ENCODE data around the gene THSD7A.

THSD7A gene

GRCh38 chr7:11831736-11832495 is at the start of gene THSD7A:
TSS of gene THSD7A (minus strand) at chr7:11832198. CDS start at chr7:11831946, 252 bp downstream.
- DNase-seq = no peak

GRCh38 chr7:11881680-11882079 is 49.7 kb upstream of the THSD7A start:
- DNase-seq = no peak

GRCh38 chr7:11875635-11876034 is 43.6 kb upstream of the THSD7A start:
- no peak for DNase-seq

GRCh38 chr7:11865671-11866070 is 33.7 kb upstream of the THSD7A start:
- no peak for DNase-seq

GRCh38 chr7:11858622-11859302 is 26.8 kb upstream of the THSD7A start:
- no peak for DNase-seq

GRCh38 chr7:11858026-11858425 is 26.0 kb upstream of the THSD7A start:
- DNase-seq = no peak

GRCh38 chr7:11848251-11848650 is 16.3 kb upstream of the THSD7A start:
- DNase-seq = no peak

- no peak for DNase-seq
Measured at GRCh38 chr7:11847336-11847735, 15.3 kb upstream of the THSD7A start.

GRCh38 chr7:11846361-11846955 is 14.5 kb upstream of the THSD7A start:
- DNase-seq = no peak

GRCh38 chr7:11843113-11843765 is 11.2 kb upstream of the THSD7A start:
- DNase-seq = no peak

GRCh38 chr7:11841657-11842056 is 9.7 kb upstream of the THSD7A start:
- no peak for DNase-seq

GRCh38 chr7:11835260-11835659 is 3.3 kb upstream of the THSD7A start:
- no peak for DNase-seq

- DNase-seq = no peak
Measured at GRCh38 chr7:11833431-11833830, 1.4 kb upstream of the THSD7A start.

- no peak for DNase-seq
Measured at GRCh38 chr7:11831156-11831735, 752 bp downstream of the THSD7A start.

GRCh38 chr7:11830582-11831155 is 1.3 kb downstream of the THSD7A start:
- DNase-seq = no peak

GRCh38 chr7:11829954-11830353 is 2.0 kb downstream of the THSD7A start:
- no peak for DNase-seq

GRCh38 chr7:11819947-11820346 is 12.1 kb downstream of the THSD7A start:
- DNase-seq = no peak

- no peak for DNase-seq
Measured at GRCh38 chr7:11819271-11819670, 12.7 kb downstream of the THSD7A start.

- DNase-seq = no peak
Measured at GRCh38 chr7:11818281-11818680, 13.7 kb downstream of the THSD7A start.

GRCh38 chr7:11817111-11817740 is 14.8 kb downstream of the THSD7A start:
- no peak for DNase-seq

GRCh38 chr7:11811709-11812108 is 20.3 kb downstream of the THSD7A start:
- no peak for DNase-seq

GRCh38 chr7:11810043-11810625 is 21.9 kb downstream of the THSD7A start:
- DNase-seq = no peak
